CD4-positive, alpha-beta memory T cell (primary cell): ENCODE results near the gene CHRDL2. TPM values are rescaled to one million over a fixed set of nuclear protein-coding genes. Genes with fewer than 3 reads are reported as not detected.
A peak's percentile ranks its signal among the peaks of the same experiment; 100 is the strongest.

Source experiments
- CTCF ChIA-PET: fragments of 350-600 bp; sonication (Branson Sonifier 250); formaldehyde crosslinking; loops from one replicate; lab custom pipeline; 2021; ENCODE audit warnings: inconsistent platforms; ENCODE audit not compliant: partially characterized antibody; lab: Charles Lee
- POLR2A ChIA-PET: fragments of 350-600 bp; sonication (Branson Sonifier 250); formaldehyde crosslinking; loops from one replicate; lab custom pipeline; 2021; ENCODE audit not compliant: partially characterized antibody; lab: Charles Lee
- DNase-seq, 5 donors: peaks; one replicate each; pipeline versions ENCODE4 v3.0.0 to v3.0.0-alpha.2; 2020 to 2022; ENCODE audit warnings: mixed read lengths in 1 of 5
- H3K27ac ChIP-seq: one replicate; pipeline ENCODE4 v1.7.0; 2013; ENCODE audit warnings: low read depth, low read length
- H3K27me3 ChIP-seq: 2 replicates; pipeline ENCODE4 v1.7.0; 2013; ENCODE audit warnings: mild to moderate bottlenecking, low read length, moderate library complexity; ENCODE audit not compliant: insufficient read depth
- H3K36me3 ChIP-seq: 2 replicates; pipeline ENCODE4 v1.7.0; 2013; ENCODE audit warnings: mild to moderate bottlenecking, low read length, moderate library complexity; ENCODE audit not compliant: insufficient read depth
- H3K4me1 ChIP-seq: 2 replicates; pipeline ENCODE4 v1.7.0; 2013; ENCODE audit warnings: mild to moderate bottlenecking, low read length, moderate library complexity; ENCODE audit not compliant: insufficient read depth
- H3K4me3 ChIP-seq, 2 donors: one replicate each; pipeline ENCODE4 v1.7.0; 2013; ENCODE audit warnings: low read length in 2 of 2, mild to moderate bottlenecking in 1 of 2
- H3K9me3 ChIP-seq, 2 donors: one replicate each; pipeline ENCODE4 v1.7.0; 2013; ENCODE audit warnings: low read length in 2 of 2, control low read depth in 1 of 2; ENCODE audit not compliant: control insufficient read depth in 1 of 2
- H3K27ac Mint-ChIP-seq, 7 donors: one replicate each; pipeline ENCODE4 v1.8.0; 2020 to 2021; ENCODE audit warnings: mixed read lengths in 7 of 7, mild to moderate bottlenecking in 6 of 7, inconsistent platforms in 3 of 7, moderate library complexity in 3 of 7
- H3K27me3 Mint-ChIP-seq, 2 donors: one replicate each; pipeline ENCODE4 v1.8.0; 2020 to 2021; ENCODE audit warnings: mixed read lengths in 2 of 2
- H3K36me3 Mint-ChIP-seq, 2 donors: one replicate each; pipeline ENCODE4 v1.8.0; 2020 to 2021; ENCODE audit warnings: mixed read lengths in 2 of 2, inconsistent platforms in 1 of 2, mild to moderate bottlenecking in 1 of 2
- H3K4me1 Mint-ChIP-seq, 4 donors: one replicate each; pipeline ENCODE4 v1.8.0; 2020 to 2021; ENCODE audit warnings: mixed read lengths in 4 of 4, mild to moderate bottlenecking in 1 of 4
- H3K4me3 Mint-ChIP-seq, 8 donors: one replicate each; pipeline ENCODE4 v1.8.0; 2020 to 2021; ENCODE audit warnings: mixed read lengths in 8 of 8, mild to moderate bottlenecking in 7 of 8, moderate library complexity in 6 of 8, inconsistent platforms in 3 of 8
- H3K9me3 Mint-ChIP-seq, 8 donors: one replicate each; pipeline ENCODE4 v1.8.0; 2020 to 2021; ENCODE audit warnings: mixed read lengths in 8 of 8, mild to moderate bottlenecking in 5 of 8, inconsistent platforms in 3 of 8, moderate library complexity in 1 of 8
- intact Hi-C: fragments of 100-400 bp; cut with micrococcal nuclease; formaldehyde crosslinking; loops from one replicate; pipeline ENCODE4 v1.15.1; 2023
- polyA plus RNA-seq, 2 donors: library from polyadenylated mRNA; unstranded; fragments of 300-500 nt; fragmentation: Illumina TruSeq; gene quantifications; one replicate each; pipeline ENCODE4 v1.2.3, GENCODE V29; 2021
- total RNA-seq, 2 experiments: library from RNA; stranded (reverse); gene quantifications; one replicate each; pipeline ENCODE4 v1.2.3, GENCODE V29; 2021

CHRDL2 gene
- total and polyA plus RNA-seq, 4 experiments from 2014 or later = not detected

DNA sequence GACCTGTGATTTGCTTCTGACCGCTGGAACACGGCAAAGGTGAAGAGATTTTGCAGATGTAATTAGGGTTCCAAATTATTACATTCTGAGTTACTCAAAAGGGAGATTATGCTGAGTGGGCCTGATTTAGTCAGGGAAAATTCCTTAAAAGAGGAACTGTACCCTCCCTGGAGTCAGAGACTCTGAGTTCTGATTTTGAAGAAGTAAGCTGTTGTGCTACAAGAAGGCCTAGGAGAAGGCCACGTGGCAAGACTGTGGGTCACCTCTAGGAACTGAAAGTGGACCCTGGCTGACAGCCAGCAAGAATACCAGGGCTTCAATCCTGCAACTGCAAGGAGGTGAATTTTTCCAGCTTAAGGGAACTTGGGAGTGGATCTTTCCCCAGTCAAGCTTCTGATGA lies 45.3 kb downstream of the CHRDL2 start:
- H3K36me3 ChIP-seq = no peaks in the 10 kb centered on the region
- ChIA-PET CTCF (no interaction called here), POLR2A (no interaction called here)
- H3K27me3 ChIP-seq = peaks cover 5% of the 10 kb centered on the region
- Mint-ChIP-seq H3K36me3 (no peaks in the 10 kb centered on the region), H3K27ac (peak overlapping the region in 1 of 7 donors; percentile 8), H3K4me1 (peaks cover 0 to 2% (median 0%) of the 10 kb centered on the region in 4 donors), H3K4me3 (no peak overlapping the region), H3K27me3 (peaks cover 15 to 17% of the 10 kb centered on the region in 2 donors), H3K9me3 (no peaks in the 10 kb centered on the region)
- intact Hi-C loops = no loop called here
- DNase-seq = no peak
- H3K4me1 ChIP-seq = no peaks in the 10 kb centered on the region
- no peak overlapping the region for H3K4me3 ChIP-seq
- no peaks in the 10 kb centered on the region for H3K9me3 ChIP-seq
- H3K27ac ChIP-seq = no peak overlapping the region

DNA sequence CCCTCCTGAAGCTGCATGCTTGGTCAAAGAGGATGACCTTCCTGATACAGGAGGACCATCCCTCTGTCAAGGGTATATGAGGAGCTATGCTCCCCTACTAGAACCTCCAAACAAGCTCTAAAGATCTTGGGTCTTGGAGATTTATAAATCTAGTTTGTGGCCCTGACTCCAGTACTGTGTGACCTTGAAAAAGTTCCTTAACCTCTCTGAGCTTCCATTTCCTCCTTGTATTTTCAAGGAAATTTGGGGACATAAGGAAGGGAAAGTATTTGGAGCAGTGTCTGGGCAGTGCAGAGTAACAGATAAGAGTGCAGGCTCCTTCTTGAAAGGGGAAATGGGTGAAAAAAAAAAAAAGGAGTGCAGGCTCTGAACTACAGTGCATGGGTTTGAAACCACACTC lies 45.9 kb downstream of the CHRDL2 start:
- ChIA-PET CTCF (no interaction called here), POLR2A (no interaction called here)
- H3K27ac ChIP-seq = no peak overlapping the region
- Mint-ChIP-seq H3K4me1 (peaks cover 0 to 2% (median 0%) of the 10 kb centered on the region in 4 donors), H3K27ac (peak overlapping the region in 1 of 7 donors; percentile 16), H3K9me3 (no peaks in the 10 kb centered on the region), H3K4me3 (no peak overlapping the region), H3K27me3 (peaks cover 15 to 17% of the 10 kb centered on the region in 2 donors), H3K36me3 (no peaks in the 10 kb centered on the region)
- H3K4me1 ChIP-seq = no peaks in the 10 kb centered on the region
- no peak for DNase-seq
- H3K9me3 ChIP-seq = no peaks in the 10 kb centered on the region
- no peaks in the 10 kb centered on the region for H3K36me3 ChIP-seq
- no peak overlapping the region for H3K4me3 ChIP-seq
- H3K27me3 ChIP-seq = peaks cover 5% of the 10 kb centered on the region
- intact Hi-C loops = no loop called here

DNA sequence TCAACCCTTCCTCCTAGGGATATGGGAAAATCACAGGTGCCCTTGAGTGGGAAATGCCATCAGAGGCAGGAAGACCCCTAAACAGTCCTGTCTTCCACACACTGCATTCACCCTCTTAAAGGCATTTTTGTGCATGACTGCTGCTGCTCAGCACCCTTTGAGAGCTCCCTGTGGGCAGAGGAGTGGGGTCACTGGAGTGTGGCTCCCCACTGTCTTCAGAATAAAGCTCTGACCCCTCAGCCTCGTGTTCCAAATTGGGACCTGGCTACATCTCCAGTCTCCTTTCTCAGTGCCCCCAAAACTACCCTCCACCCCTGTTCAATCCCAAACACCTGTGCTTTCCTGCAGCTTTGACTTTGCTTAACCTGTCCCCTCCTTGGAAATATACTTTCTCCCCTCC lies 46.6 kb downstream of the CHRDL2 start:
- no peak overlapping the region for H3K4me3 Mint-ChIP-seq
- H3K4me3 ChIP-seq = no peak overlapping the region
- H3K27me3 ChIP-seq = peaks cover 5% of the 10 kb centered on the region
- H3K9me3 Mint-ChIP-seq = no peaks in the 10 kb centered on the region
- peaks cover 17 to 18% of the 10 kb centered on the region in 2 donors for H3K27me3 Mint-ChIP-seq
- H3K27ac ChIP-seq = no peak overlapping the region
- H3K27ac Mint-ChIP-seq = peak overlapping the region in 1 of 7 donors; percentile 42
- DNase-seq = no peak
- H3K4me1 ChIP-seq = no peaks in the 10 kb centered on the region
- intact Hi-C loops = no loop called here
- no peaks in the 10 kb centered on the region for H3K36me3 ChIP-seq
- H3K4me1 Mint-ChIP-seq = peaks cover 0 to 2% (median 0%) of the 10 kb centered on the region in 4 donors
- POLR2A ChIA-PET = no interaction called here
- H3K9me3 ChIP-seq = no peaks in the 10 kb centered on the region
- H3K36me3 Mint-ChIP-seq = no peaks in the 10 kb centered on the region
- CTCF ChIA-PET = no interaction called here

DNA sequence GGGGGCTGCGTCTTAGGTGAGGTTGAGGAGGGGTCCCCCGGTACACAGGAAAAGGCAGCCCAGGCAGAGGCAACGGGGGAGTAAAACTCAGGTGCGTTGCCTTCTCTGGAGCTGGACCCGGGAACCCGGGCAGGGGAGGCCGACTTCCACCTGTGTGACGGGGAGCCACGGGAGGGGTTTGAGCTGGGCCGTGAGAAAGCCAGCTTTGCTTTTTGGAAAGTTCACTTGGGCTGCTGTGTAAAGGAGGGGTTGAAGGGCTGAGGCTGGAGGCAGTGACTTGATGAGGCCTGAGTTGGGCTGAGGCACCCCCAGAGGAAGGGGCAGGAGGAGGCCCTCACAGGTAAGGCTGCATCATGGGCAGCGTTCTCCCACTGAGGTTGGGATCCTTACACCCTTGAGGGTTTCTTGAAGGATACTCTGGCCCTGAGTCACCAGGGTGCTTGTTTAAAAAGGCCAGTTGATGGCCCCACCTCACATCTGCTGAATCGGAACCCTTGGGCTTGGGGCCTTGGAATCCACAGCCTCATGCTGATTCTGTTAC lies 47.2 kb downstream of the CHRDL2 start:
- H3K27me3 ChIP-seq = peaks cover 5% of the 10 kb centered on the region
- POLR2A ChIA-PET = no interaction called here
- CTCF ChIA-PET = no interaction called here
- no peak for DNase-seq
- Mint-ChIP-seq H3K9me3 (no peaks in the 10 kb centered on the region), H3K36me3 (no peaks in the 10 kb centered on the region), H3K4me3 (peak overlapping the region in 2 of 8 donors; percentile 34 to 65), H3K27me3 (peaks cover 17 to 18% of the 10 kb centered on the region in 2 donors), H3K27ac (no peak overlapping the region), H3K4me1 (peaks cover 0 to 2% (median 0%) of the 10 kb centered on the region in 4 donors)
- H3K27ac ChIP-seq = no peak overlapping the region
- no peaks in the 10 kb centered on the region for H3K36me3 ChIP-seq
- no peak overlapping the region for H3K4me3 ChIP-seq
- intact Hi-C loops = no loop called here
- H3K4me1 ChIP-seq = no peaks in the 10 kb centered on the region
- H3K9me3 ChIP-seq = no peaks in the 10 kb centered on the region

DNA sequence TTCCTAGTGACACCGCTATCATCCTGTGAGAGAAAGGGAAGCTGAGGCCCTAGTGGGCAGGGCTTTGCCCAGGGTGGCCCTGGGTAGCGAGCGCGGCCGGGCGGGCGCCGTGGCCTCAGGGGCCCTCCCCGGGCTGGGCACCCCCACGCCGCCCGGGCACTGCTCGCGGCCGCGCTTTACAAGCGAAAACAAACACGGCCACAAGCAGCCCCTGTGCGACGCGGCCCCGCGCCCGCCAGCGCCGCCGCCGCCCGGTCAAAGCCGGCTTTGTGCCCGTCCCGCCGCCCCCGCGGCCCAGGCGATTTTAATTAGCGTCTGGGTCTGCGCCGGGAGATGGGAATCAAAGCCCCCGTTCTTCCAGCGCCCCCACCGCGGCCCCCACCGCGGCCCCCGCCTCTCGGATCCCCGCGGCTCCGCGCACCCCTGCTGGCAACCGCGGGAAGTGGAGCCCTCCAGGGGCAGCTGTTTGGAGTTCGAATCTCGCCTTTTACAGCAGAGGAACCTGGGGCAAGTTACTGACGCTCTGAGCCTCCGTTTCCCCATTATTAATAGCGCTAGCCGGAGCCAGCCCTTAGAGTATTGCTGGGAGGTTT lies 47.9 kb downstream of the CHRDL2 start:
- no peak overlapping the region for H3K27ac ChIP-seq
- no peak overlapping the region for H3K4me3 ChIP-seq
- no peaks in the 10 kb centered on the region for H3K4me1 ChIP-seq
- Mint-ChIP-seq H3K36me3 (no peaks in the 10 kb centered on the region), H3K9me3 (no peaks in the 10 kb centered on the region), H3K27me3 (peaks cover 17 to 18% of the 10 kb centered on the region in 2 donors), H3K4me1 (peaks cover 0 to 2% (median 0%) of the 10 kb centered on the region in 4 donors), H3K27ac (no peak overlapping the region), H3K4me3 (peak overlapping the region in 2 of 8 donors; percentile 8 to 51)
- ChIA-PET POLR2A (no interaction called here), CTCF (interaction anchor here (2.2 kb wide), 1 partner anchor 18 kb away, joined by 8 read pairs; no protein-coding TSS in a partner anchor)
- DNase-seq = no peak
- intact Hi-C loops = no loop called here
- peaks cover 5% of the 10 kb centered on the region for H3K27me3 ChIP-seq
- H3K36me3 ChIP-seq = no peaks in the 10 kb centered on the region
- H3K9me3 ChIP-seq = no peaks in the 10 kb centered on the region

DNA sequence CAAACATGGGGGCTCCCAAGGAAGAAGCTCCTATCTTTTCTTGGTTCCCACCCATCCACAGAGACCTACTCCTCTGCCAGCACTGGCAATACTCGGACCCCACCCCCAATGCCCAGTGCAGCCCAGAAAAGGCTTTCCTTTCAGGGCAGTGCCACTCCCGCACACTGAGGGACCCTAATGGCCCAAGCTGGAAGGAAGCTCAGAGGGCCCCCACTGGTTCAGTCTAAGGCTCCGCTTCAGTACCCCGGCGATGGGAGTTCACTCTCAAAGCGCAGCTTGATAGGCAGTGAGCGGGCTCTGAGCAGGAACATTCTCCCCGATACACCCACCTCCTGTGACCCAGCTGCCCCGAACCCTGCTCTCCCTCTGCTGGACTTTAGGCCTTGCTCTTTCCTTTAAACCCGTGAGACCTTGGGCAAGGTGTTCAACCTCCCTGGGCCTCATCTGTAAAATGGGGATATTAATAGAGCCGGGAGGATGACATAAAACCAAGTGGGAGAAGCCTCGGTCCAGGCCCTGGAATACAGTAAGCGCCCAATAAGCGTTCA lies 48.4 kb downstream of the CHRDL2 start:
- Mint-ChIP-seq H3K36me3 (no peaks in the 10 kb centered on the region), H3K27ac (no peak overlapping the region), H3K27me3 (peaks cover 17 to 18% of the 10 kb centered on the region in 2 donors), H3K4me3 (peak overlapping the region in 2 of 8 donors; percentile 8 to 51), H3K9me3 (no peaks in the 10 kb centered on the region), H3K4me1 (peaks cover 0 to 2% (median 0%) of the 10 kb centered on the region in 4 donors)
- peaks cover 5% of the 10 kb centered on the region for H3K27me3 ChIP-seq
- intact Hi-C loops = no loop called here
- no peaks in the 10 kb centered on the region for H3K9me3 ChIP-seq
- no peaks in the 10 kb centered on the region for H3K36me3 ChIP-seq
- no peak overlapping the region for H3K4me3 ChIP-seq
- no peaks in the 10 kb centered on the region for H3K4me1 ChIP-seq
- CTCF ChIA-PET = interaction anchor here (2.2 kb wide), 1 partner anchor 19 kb away, joined by 8 read pairs; no protein-coding TSS in a partner anchor
- POLR2A ChIA-PET = no interaction called here
- DNase-seq = no peak
- H3K27ac ChIP-seq = no peak overlapping the region
